ENCODE measurements around the gene PLCB4.

The PLCB4 gene

GRCh38 chr20:9286501-9287461 lies 217.9 kb downstream of the PLCB4 start:
- Histone ChIP-seq H3K4me2 (ENCODE audit: low read length) (no peak overlapping the region), H3K4me3 (ENCODE audit: low read depth, low read length) (no peak overlapping the region), H2AFZ (no peak overlapping the region), H3K36me3 (ENCODE audit: control insufficient read depth, insufficient read depth, low read length) (no peaks in the 10 kb centered on the region), H3K9ac (no peak overlapping the region), H3K27me3 (ENCODE audit: control insufficient read depth, insufficient read depth, low read length) (no peaks in the 10 kb centered on the region), H3K79me2 (no peaks in the 10 kb centered on the region), H3K27ac (no peak overlapping the region), H3K9me3 (ENCODE audit: control insufficient read depth, low read length) (no peaks in the 10 kb centered on the region), H3K4me1 (no peaks in the 10 kb centered on the region)
- TF ChIP-seq CTCF (IDR thresholded peaks at IDR 0.05): no peak

- Histone ChIP-seq H3K79me2 (no peaks in the 10 kb centered on the region), H3K4me3 (ENCODE audit: low read depth, low read length) (no peak overlapping the region), H3K4me2 (ENCODE audit: low read length) (no peak overlapping the region), H3K27me3 (ENCODE audit: control insufficient read depth, insufficient read depth, low read length) (no peaks in the 10 kb centered on the region), H3K4me1 (no peaks in the 10 kb centered on the region), H3K9ac (no peak overlapping the region), H3K27ac (no peak overlapping the region), H3K9me3 (ENCODE audit: control insufficient read depth, low read length) (no peaks in the 10 kb centered on the region), H2AFZ (no peak overlapping the region), H3K36me3 (ENCODE audit: control insufficient read depth, insufficient read depth, low read length) (no peaks in the 10 kb centered on the region)
- TF ChIP-seq CTCF (IDR thresholded peaks at IDR 0.05): no peak
Observed at GRCh38 chr20:9287826-9288225, 218.9 kb downstream of the PLCB4 start.

- H3K4me3 ChIP-seq (ENCODE audit: low read depth, low read length): no peak overlapping the region
- no peak overlapping the region for H3K4me2 ChIP-seq (ENCODE audit: low read length)
- TF ChIP-seq CTCF (IDR thresholded peaks at IDR 0.05): no peak
- H3K4me1 ChIP-seq: no peaks in the 10 kb centered on the region
- no peaks in the 10 kb centered on the region for H3K36me3 ChIP-seq (ENCODE audit: control insufficient read depth, insufficient read depth, low read length)
- H2AFZ ChIP-seq: no peak overlapping the region
- no peaks in the 10 kb centered on the region for H3K27me3 ChIP-seq (ENCODE audit: control insufficient read depth, insufficient read depth, low read length)
- H3K79me2 ChIP-seq: no peaks in the 10 kb centered on the region
- no peak overlapping the region for H3K27ac ChIP-seq
- H3K9me3 ChIP-seq (ENCODE audit: control insufficient read depth, low read length): no peaks in the 10 kb centered on the region
- H3K9ac ChIP-seq: no peak overlapping the region
Observed at GRCh38 chr20:9290331-9290730, 221.4 kb downstream of the PLCB4 start.

GRCh38 chr20:9293145-9293544 lies 224.3 kb downstream of the PLCB4 start:
- TF ChIP-seq CTCF (IDR thresholded peaks at IDR 0.05): no peak
- no peak overlapping the region for H3K27ac ChIP-seq
- H3K79me2 ChIP-seq: no peaks in the 10 kb centered on the region
- H3K9ac ChIP-seq: no peak overlapping the region
- no peak overlapping the region for H3K4me3 ChIP-seq (ENCODE audit: low read depth, low read length)
- H3K4me2 ChIP-seq (ENCODE audit: low read length): no peak overlapping the region
- no peaks in the 10 kb centered on the region for H3K4me1 ChIP-seq
- H3K27me3 ChIP-seq (ENCODE audit: control insufficient read depth, insufficient read depth, low read length): no peaks in the 10 kb centered on the region
- no peaks in the 10 kb centered on the region for H3K9me3 ChIP-seq (ENCODE audit: control insufficient read depth, low read length)
- H3K36me3 ChIP-seq (ENCODE audit: control insufficient read depth, insufficient read depth, low read length): no peaks in the 10 kb centered on the region
- H2AFZ ChIP-seq: no peak overlapping the region

- H3K79me2 ChIP-seq: no peaks in the 10 kb centered on the region
- no peak overlapping the region for H3K27ac ChIP-seq
- no peaks in the 10 kb centered on the region for H3K9me3 ChIP-seq (ENCODE audit: control insufficient read depth, low read length)
- no peaks in the 10 kb centered on the region for H3K4me1 ChIP-seq
- H3K4me2 ChIP-seq (ENCODE audit: low read length): no peak overlapping the region
- H2AFZ ChIP-seq: no peak overlapping the region
- TF ChIP-seq CTCF (IDR thresholded peaks at IDR 0.05): no peak
- no peak overlapping the region for H3K9ac ChIP-seq
- H3K4me3 ChIP-seq (ENCODE audit: low read depth, low read length): no peak overlapping the region
- no peaks in the 10 kb centered on the region for H3K27me3 ChIP-seq (ENCODE audit: control insufficient read depth, insufficient read depth, low read length)
- H3K36me3 ChIP-seq (ENCODE audit: control insufficient read depth, insufficient read depth, low read length): no peaks in the 10 kb centered on the region
Observed at GRCh38 chr20:9294041-9294440, 225.2 kb downstream of the PLCB4 start.
